ENCODE data around the gene CYTH4. TPM values are rescaled to one million over a fixed set of nuclear protein-coding genes. Genes with fewer than 3 reads are reported as not detected.

Gene CYTH4
- total and polyA plus RNA-seq, 2 of the 13 experiments (the other 11 are each of a cell fraction or from before 2014, with no cell fraction given), result not detected

- no peak overlapping the region for H3K9ac ChIP-seq (ENCODE audit: insufficient read depth, low read depth, low read length)
- TF ChIP-seq ZNF468 (CRISPR knock-in tag; IDR thresholded peaks at IDR 0.05), result no peak
- no peak for TF ChIP-seq SMAD3 (CRISPR knock-in tag; IDR thresholded peaks at IDR 0.05)
- no peak for TF ChIP-seq SNAI1 (CRISPR knock-in tag; IDR thresholded peaks at IDR 0.05; ENCODE audit: borderline replicate concordance)
- no peak for TF ChIP-seq ZNF563 (CRISPR knock-in tag; IDR thresholded peaks at IDR 0.05)
- TF ChIP-seq MAF1 (CRISPR knock-in tag; IDR thresholded peaks at IDR 0.05; ENCODE audit: borderline replicate concordance), result no peak
- no peak for TF ChIP-seq STAT5B (CRISPR knock-in tag; IDR thresholded peaks at IDR 0.05)
- TF ChIP-seq RBFOX2 (IDR thresholded peaks at IDR 0.05; ENCODE audit: low read depth, low read length), result no peak
- TF ChIP-seq HDAC1 (CRISPR knock-in tag; IDR thresholded peaks at IDR 0.05), result no peak
- TF ChIP-seq ATM (IDR thresholded peaks at IDR 0.05; ENCODE audit: borderline replicate concordance), result no peak
- no peak for TF ChIP-seq ZNF557 (CRISPR knock-in tag; IDR thresholded peaks at IDR 0.05)
- TF ChIP-seq FOXA3 (CRISPR knock-in tag; IDR thresholded peaks at IDR 0.05), result no peak
- no peak for TF ChIP-seq PCBP1 (IDR thresholded peaks at IDR 0.05; ENCODE audit: borderline replicate concordance, low read depth, low read length)
- TF ChIP-seq, protein P1, sequence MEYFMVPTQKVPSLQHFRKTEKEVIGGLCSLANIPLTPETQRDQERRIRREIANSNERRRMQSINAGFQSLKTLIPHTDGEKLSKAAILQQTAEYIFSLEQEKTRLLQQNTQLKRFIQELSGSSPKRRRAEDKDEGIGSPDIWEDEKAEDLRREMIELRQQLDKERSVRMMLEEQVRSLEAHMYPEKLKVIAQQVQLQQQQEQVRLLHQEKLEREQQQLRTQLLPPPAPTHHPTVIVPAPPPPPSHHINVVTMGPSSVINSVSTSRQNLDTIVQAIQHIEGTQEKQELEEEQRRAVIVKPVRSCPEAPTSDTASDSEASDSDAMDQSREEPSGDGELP (IDR thresholded peaks at IDR 0.05; ENCODE audit: borderline replicate concordance, low read depth), result no peak
- no peak for TF ChIP-seq ZNF292 (CRISPR knock-in tag; IDR thresholded peaks at IDR 0.05; ENCODE audit: borderline replicate concordance, low read depth)
- TF ChIP-seq NR2F2 (IDR thresholded peaks at IDR 0.05; ENCODE audit: borderline replicate concordance, low read depth), result no peak
- TF ChIP-seq ZNF331 (CRISPR knock-in tag; IDR thresholded peaks at IDR 0.05), result no peak
- TF ChIP-seq ZNF503 (CRISPR knock-in tag; IDR thresholded peaks at IDR 0.05), result no peak
- TF ChIP-seq, protein P2, sequence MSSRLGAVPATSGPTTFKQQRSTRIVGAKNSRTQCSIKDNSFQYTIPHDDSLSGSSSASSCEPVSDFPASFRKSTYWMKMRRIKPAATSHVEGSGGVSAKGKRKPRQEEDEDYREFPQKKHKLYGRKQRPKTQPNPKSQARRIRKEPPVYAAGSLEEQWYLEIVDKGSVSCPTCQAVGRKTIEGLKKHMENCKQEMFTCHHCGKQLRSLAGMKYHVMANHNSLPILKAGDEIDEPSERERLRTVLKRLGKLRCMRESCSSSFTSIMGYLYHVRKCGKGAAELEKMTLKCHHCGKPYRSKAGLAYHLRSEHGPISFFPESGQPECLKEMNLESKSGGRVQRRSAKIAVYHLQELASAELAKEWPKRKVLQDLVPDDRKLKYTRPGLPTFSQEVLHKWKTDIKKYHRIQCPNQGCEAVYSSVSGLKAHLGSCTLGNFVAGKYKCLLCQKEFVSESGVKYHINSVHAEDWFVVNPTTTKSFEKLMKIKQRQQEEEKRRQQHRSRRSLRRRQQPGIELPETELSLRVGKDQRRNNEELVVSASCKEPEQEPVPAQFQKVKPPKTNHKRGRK (CRISPR knock-in tag; IDR thresholded peaks at IDR 0.05), result no peak
- TF ChIP-seq, protein P3, sequence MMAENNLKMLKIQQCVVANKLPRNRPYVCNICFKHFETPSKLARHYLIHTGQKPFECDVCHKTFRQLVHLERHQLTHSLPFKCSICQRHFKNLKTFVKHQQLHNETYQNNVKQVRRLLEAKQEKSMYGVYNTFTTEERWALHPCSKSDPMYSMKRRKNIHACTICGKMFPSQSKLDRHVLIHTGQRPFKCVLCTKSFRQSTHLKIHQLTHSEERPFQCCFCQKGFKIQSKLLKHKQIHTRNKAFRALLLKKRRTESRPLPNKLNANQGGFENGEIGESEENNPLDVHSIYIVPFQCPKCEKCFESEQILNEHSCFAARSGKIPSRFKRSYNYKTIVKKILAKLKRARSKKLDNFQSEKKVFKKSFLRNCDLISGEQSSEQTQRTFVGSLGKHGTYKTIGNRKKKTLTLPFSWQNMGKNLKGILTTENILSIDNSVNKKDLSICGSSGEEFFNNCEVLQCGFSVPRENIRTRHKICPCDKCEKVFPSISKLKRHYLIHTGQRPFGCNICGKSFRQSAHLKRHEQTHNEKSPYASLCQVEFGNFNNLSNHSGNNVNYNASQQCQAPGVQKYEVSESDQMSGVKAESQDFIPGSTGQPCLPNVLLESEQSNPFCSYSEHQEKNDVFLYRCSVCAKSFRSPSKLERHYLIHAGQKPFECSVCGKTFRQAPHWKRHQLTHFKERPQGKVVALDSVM (CRISPR knock-in tag; IDR thresholded peaks at IDR 0.05), result no peak
- FAIRE-seq (no peak), ATAC-seq (no peak), DNase-seq (ENCODE audit: low spot score) (no peak)
- H3K9me3 ChIP-seq (ENCODE audit: low read length), result no peaks in the 10 kb centered on the region
- H3K36me3 ChIP-seq (replicated peaks in 1 of 2; ENCODE audit: control insufficient read depth in 1 of 2, insufficient read depth in 2 of 2, low read length in 2 of 2), result no peaks in the 10 kb centered on the region
- intact Hi-C loops (cut with micrococcal nuclease; ENCODE audit: unreplicated experiment) (no loop called here), in situ Hi-C loops (cut with HindIII; ENCODE audit: extremely low pct_ligation_motif_present, low pct_unique_long_range_greater_than_20kb) (no loop called here)
- 40% methylated on average over 7 of the region's 7 CpGs for WGBS (ENCODE audit: low lambda C conversion rate)
- H3K27me3 ChIP-seq (ENCODE audit: control insufficient read depth in 1 of 2, insufficient read depth in 2 of 2, low read length in 2 of 2), result peaks cover 0 to 16% of the 10 kb centered on the region in 2 experiments; a peak in 3 of 5 replicates
- H3K27ac ChIP-seq (ENCODE audit: extremely low read length, insufficient read depth, low read length), result no peak overlapping the region
- CTCF ChIA-PET (ENCODE audit: low intra/inter-chr PET ratio, low total read pairs), result no interaction called here
- no peaks in the 10 kb centered on the region for H4K20me1 ChIP-seq (ENCODE audit: insufficient read depth, low read length)
- POLR2A ChIA-PET, result no interaction called here
- no peak overlapping the region for H3K4me3 ChIP-seq (replicated peaks in 1 of 3; ENCODE audit: insufficient read depth in 1 of 3, low read depth in 2 of 3, low read length in 3 of 3)
- H3K4me1 ChIP-seq (ENCODE audit: insufficient read depth, low read length), result no peaks in the 10 kb centered on the region
- H2AFZ ChIP-seq (ENCODE audit: low read length), result no peak overlapping the region
- BruUV-seq (replicated peaks), result no TSS peak
- no peaks in the 10 kb centered on the region for H3K79me2 ChIP-seq (ENCODE audit: insufficient read depth, low read length)
- no peak overlapping the region for H3K4me2 ChIP-seq (ENCODE audit: low read depth, low read length)
Observed at GRCh38 chr22:37253126-37253660, 29.1 kb upstream of the CYTH4 start.
